A549 (cell line): ENCODE measurements around the gene WNT16. TPM values are rescaled to one million over a fixed set of nuclear protein-coding genes. Genes with fewer than 3 reads are reported as not detected.

Experiments used
- ATAC-seq, 2 experiments: fragments of 200-7000 bp in 1 of 2; fragments of >200 bp in 1 of 2; cut with Nextera tagmentation in 1 of 2; cut with Tn5 transposase in 1 of 2; 3 replicates each; pipeline versions ENCODE4 v1.8.0 to v1.9.1; 2018 to 2020; ENCODE audit warnings: mild to moderate bottlenecking in 1 of 2, moderate library complexity in 1 of 2
- CTCF ChIA-PET: fragments of 300-600 bp; sonication (Branson Sonifier 250); formaldehyde crosslinking; extraction: SDS; loops from one replicate; lab custom pipeline; 2021; ENCODE audit warnings: antibody characterized with exemption, inconsistent platforms; lab: Yijun Ruan, JAX
- POLR2A ChIA-PET: fragments of 350-600 bp; formaldehyde crosslinking; extraction: SDS; loops from one replicate; lab custom pipeline; 2021; ENCODE audit warnings: antibody characterized with exemption, inconsistent platforms; lab: Yijun Ruan, JAX
- DNase-seq, 2 experiments: peaks; one replicate each; pipeline versions ENCODE4 v3.0.0 to v3.0.0-alpha.2; 2011 to 2016; ENCODE audit warnings: low read depth in 1 of 2, low spot score in 1 of 2
- FAIRE-seq: peaks from 2 replicates; lab custom pipeline; 2011; peaks lifted over from hg19 to GRCh38; lab: Jason Lieb, UNC
- H3K27ac ChIP-seq, 2 experiments: fragments of >200 bp; sonication (Bioruptor Twin); formaldehyde crosslinking; 3 replicates each; pipeline ENCODE4 v1.5.1; 2016 to 2017
- H3K4me1 ChIP-seq: fragments of >200 bp; sonication (Bioruptor Twin); formaldehyde crosslinking; 3 replicates; pipeline ENCODE4 v1.6.1; 2016
- H3K4me2 ChIP-seq: fragments of >200 bp; sonication (Bioruptor Twin); formaldehyde crosslinking; 3 replicates; pipeline ENCODE4 v1.6.1; 2016
- H3K4me3 ChIP-seq: fragments of >200 bp; sonication (Bioruptor Twin); formaldehyde crosslinking; 3 replicates; pipeline ENCODE4 v1.5.1; 2016
- H3K9me3 ChIP-seq: fragments of >200 bp; sonication (Bioruptor Twin); formaldehyde crosslinking; 3 replicates; pipeline ENCODE4 v1.6.1; 2016
- CHD2 ChIP-seq: fragments of 150-350 bp; IDR thresholded peaks from 2 replicates; pipeline ENCODE4 v1.6.1; 2014; ENCODE audit warnings: low read length; ENCODE audit not compliant: partially characterized antibody
- CTCF ChIP-seq: fragments of >200 bp; sonication (Bioruptor Twin); formaldehyde crosslinking; IDR thresholded peaks from 3 replicates; pipeline ENCODE4 v1.5.1; 2016
- EHMT2 ChIP-seq: fragments of 200-600 bp; sonication (generic); IDR thresholded peaks from 2 replicates; pipeline ENCODE4 v1.6.1; 2016; ENCODE audit warnings: antibody characterized with exemption, low read depth, mild to moderate bottlenecking, moderate library complexity
- FOSL2 ChIP-seq, 2 experiments: fragments of 450-650 bp in 1 of 2; fragments of >200 bp in 1 of 2; sonication (Bioruptor Twin) in 1 of 2; formaldehyde crosslinking; IDR thresholded peaks; 2 replicates each; pipeline versions ENCODE4 v1.5.0 to v1.6.1; 2016 to 2020; ENCODE audit warnings: mild to moderate bottlenecking in 1 of 2, moderate library complexity in 1 of 2
- HDAC2 ChIP-seq: fragments of 200-600 bp; sonication (generic); IDR thresholded peaks from 2 replicates; pipeline ENCODE4 v1.6.1; 2016
- HEYL ChIP-seq: fragments of 250-450 bp; sonication (Bioruptor Pico); IDR thresholded peaks from 2 replicates; pipeline ENCODE4 v1.8.0; 2021; ENCODE audit warnings: mild to moderate bottlenecking, moderate library complexity
- HOXB13 ChIP-seq: fragments of 250-450 bp; sonication (Bioruptor Pico); IDR thresholded peaks from 2 replicates; pipeline ENCODE4 v1.5.0; 2020; ENCODE audit warnings: low read depth, mild to moderate bottlenecking, moderate library complexity
- MAZ ChIP-seq: fragments of 150-350 bp; IDR thresholded peaks from 2 replicates; pipeline ENCODE4 v1.6.1; 2014; ENCODE audit warnings: antibody characterized with exemption, low read depth, low read length, borderline replicate concordance
- NR3C1 ChIP-seq: fragments of >200 bp; sonication (Bioruptor Twin); formaldehyde crosslinking; IDR thresholded peaks from 3 replicates; pipeline ENCODE4 v1.6.1; 2017
- REST ChIP-seq: fragments of 200-600 bp; sonication (generic); IDR thresholded peaks from 2 replicates; pipeline ENCODE4 v1.6.1; 2016; ENCODE audit warnings: antibody characterized with exemption, mild to moderate bottlenecking, moderate library complexity
- SMC3 ChIP-seq: fragments of >200 bp; sonication (Bioruptor Twin); formaldehyde crosslinking; IDR thresholded peaks from 3 replicates; pipeline ENCODE4 v1.6.1; 2018; ENCODE audit warnings: inconsistent platforms
- SREBF2 ChIP-seq: fragments of 450-650 bp; IDR thresholded peaks from 2 replicates; pipeline ENCODE4 v1.6.1; 2014; ENCODE audit warnings: mild to moderate bottlenecking, moderate library complexity
- WGBS: methylation state at CpG from one replicate; pipeline ENCODE4 v1.1.6; 2017; ENCODE audit errors: missing lambda C conversion rate; 5-methylcytosine and 5-hydroxymethylcytosine counted together
- polyA plus RNA-seq, 4 experiments: library from polyadenylated mRNA; depleted of rRNA in 3 of 4; stranded (reverse); fragments of >200 nt; fragmentation: RNase III in 1 of 4; extraction: RNeasy Plus Mini Kit Qiagen cat#74134 plus additional on column Dnase treatment in 1 of 4; gene quantifications; 2 replicates in 3 of 4; 3 replicates in 1 of 4; pipeline ENCODE4 v1.2.3, GENCODE V29; 2011 to 2017

Gene WNT16
- polyA plus RNA-seq, 2 of the 4 experiments (the other 2 are of a cell fraction): not detected

- no peaks in the 10 kb centered on the region for H3K4me1 ChIP-seq
- ChIA-PET POLR2A (no interaction called here), CTCF (no interaction called here)
- H3K4me3 ChIP-seq: no peak overlapping the region
- no peaks in the 10 kb centered on the region for H3K9me3 ChIP-seq
- FAIRE-seq (no peak), ATAC-seq (no peak), DNase-seq (no peak)
- no peak overlapping the region for H3K4me2 ChIP-seq
- H3K27ac ChIP-seq: no peak overlapping the region
- no peak for TF ChIP-seq EHMT2
- TF ChIP-seq HDAC2: no peak
- TF ChIP-seq HOXB13 (CRISPR knock-in tag): no peak
- TF ChIP-seq MAZ: no peak
- TF ChIP-seq SMC3: no peak
- no peak for TF ChIP-seq FOSL2 (IDR thresholded peaks at IDR 0.05)
- TF ChIP-seq FOSL2 (CRISPR knock-in tag; IDR thresholded peaks at IDR 0.05): no peak
- no peak for TF ChIP-seq CTCF
- 1% methylated on average over 3 of the region's 3 CpGs for WGBS
These were observed 46.7 kb upstream of the WNT16 start for GRCh38 chr7:121282129-121282528.

- DNase-seq: no peak
- no peak for ATAC-seq
- H3K27ac ChIP-seq: no peak overlapping the region
- 38% methylated on average over 1 of the region's 1 CpG for WGBS
- H3K9me3 ChIP-seq: no peaks in the 10 kb centered on the region
- H3K4me2 ChIP-seq: no peak overlapping the region
- no peaks in the 10 kb centered on the region for H3K4me1 ChIP-seq
- CTCF ChIA-PET: no interaction called here
- no peak overlapping the region for H3K4me3 ChIP-seq
- TF ChIP-seq CHD2 (no peak), REST (no peak), SREBF2 (no peak), NR3C1 (no peak)
- no peak for FAIRE-seq
- POLR2A ChIA-PET: no interaction called here
These were observed 43.6 kb upstream of the WNT16 start for GRCh38 chr7:121285066-121285667.

GRCh38 chr7:121286186-121286585 lies 42.6 kb upstream of the WNT16 start:
- DNase-seq (no peak), ATAC-seq (no peak), FAIRE-seq (no peak)
- 0% methylated on average over 2 of the region's 2 CpGs for WGBS
- no peak for TF ChIP-seq FOSL2 (IDR thresholded peaks at IDR 0.05)
- no peak for TF ChIP-seq FOSL2 (CRISPR knock-in tag; IDR thresholded peaks at IDR 0.05)
- no peak for TF ChIP-seq HEYL (CRISPR knock-in tag)
- Histone ChIP-seq H3K4me1 (no peaks in the 10 kb centered on the region), H3K4me2 (no peak overlapping the region), H3K9me3 (no peaks in the 10 kb centered on the region), H3K4me3 (no peak overlapping the region), H3K27ac (no peak overlapping the region)
- CTCF ChIA-PET: no interaction called here
- POLR2A ChIA-PET: no interaction called here
